ENCODE data around the gene RHBDF2.

The RHBDF2 gene

DNA sequence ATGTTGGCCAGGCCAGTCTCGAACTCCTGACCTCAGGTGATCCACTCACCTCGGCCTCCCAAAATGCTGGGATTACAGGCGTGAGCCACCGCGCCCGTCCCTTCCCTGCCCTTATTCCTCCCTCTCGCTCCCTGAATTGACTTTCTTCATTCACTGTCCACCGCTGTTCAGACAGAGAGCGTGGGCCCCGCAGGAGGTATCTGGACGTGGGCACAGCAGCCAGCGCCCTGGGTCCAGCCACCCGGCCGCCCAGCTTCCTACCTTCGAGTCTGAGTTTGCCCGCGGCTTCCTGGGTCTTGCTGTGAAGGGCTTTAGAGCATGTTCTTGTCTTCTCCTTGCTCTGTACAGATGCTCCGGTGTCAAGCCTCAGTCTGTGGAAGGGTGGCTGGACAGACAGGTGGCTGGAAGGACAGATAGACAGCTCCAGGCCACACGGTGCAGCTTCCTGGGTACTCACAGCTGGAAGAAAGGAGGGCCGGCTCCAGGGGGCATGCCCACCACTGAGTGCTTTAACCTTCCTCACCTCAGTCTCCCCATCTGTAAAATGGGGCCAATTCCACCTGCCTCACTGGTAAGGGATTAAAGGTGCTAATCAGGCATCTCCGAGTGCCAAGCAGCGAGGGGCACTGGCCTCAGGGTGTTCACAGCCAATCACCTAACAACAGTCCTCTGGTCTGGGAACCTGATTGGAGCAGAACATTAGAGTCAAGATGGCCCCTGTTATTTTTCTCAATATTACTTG is 13.6 kb downstream of the RHBDF2 start:
- ATAC-seq (replicated peaks; ENCODE audit: extremely low read depth, poor library complexity, severe bottlenecking) (no peak), DNase-seq (ENCODE audit: low spot score in 2 of 2) (no peak)
- Mint-ChIP-seq H3K9me3 (no peaks in the 10 kb centered on the region), H3K4me1 (peaks cover 35% of the 10 kb centered on the region), H3K36me3 (ENCODE audit: insufficient read depth) (peaks cover 14% of the 10 kb centered on the region), H3K4me3 (no peak overlapping the region), H3K27ac (ENCODE audit: low read depth) (no peak overlapping the region), H3K27me3 (no peaks in the 10 kb centered on the region)

DNA sequence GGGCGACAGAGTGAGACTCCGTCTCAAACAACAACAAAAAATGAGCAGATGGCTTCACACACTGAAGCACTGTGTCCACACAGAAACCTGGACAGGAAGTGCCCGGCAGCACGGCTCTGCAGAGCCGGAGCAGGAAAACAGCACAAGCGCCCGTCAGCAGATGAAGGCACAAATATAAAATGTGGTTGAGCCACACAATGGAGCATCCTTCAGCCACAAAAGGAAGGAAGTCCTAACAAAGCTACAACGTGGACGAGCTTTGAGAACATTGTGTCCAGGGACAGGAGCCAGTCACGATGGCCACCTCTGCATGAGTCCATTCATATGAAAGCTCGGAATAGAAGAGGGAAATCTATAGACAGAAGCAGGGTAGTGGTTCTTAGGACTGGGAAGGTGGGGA is 15.7 kb downstream of the RHBDF2 start:
- H3K27ac Mint-ChIP-seq (ENCODE audit: low read depth), result no peak overlapping the region
- DNase-seq (ENCODE audit: low spot score in 2 of 2) (no peak), ATAC-seq (replicated peaks; ENCODE audit: extremely low read depth, poor library complexity, severe bottlenecking) (no peak)
- H3K4me3 Mint-ChIP-seq, result no peak overlapping the region
- H3K36me3 Mint-ChIP-seq (ENCODE audit: insufficient read depth), result peaks cover 25% of the 10 kb centered on the region
- peaks cover 27% of the 10 kb centered on the region for H3K4me1 Mint-ChIP-seq
- H3K9me3 Mint-ChIP-seq, result no peaks in the 10 kb centered on the region
- H3K27me3 Mint-ChIP-seq, result no peaks in the 10 kb centered on the region

GRCh38 chr17:76484228-76484725 is 16.9 kb downstream of the RHBDF2 start:
- ATAC-seq (replicated peaks; ENCODE audit: extremely low read depth, poor library complexity, severe bottlenecking), result no peak
- Mint-ChIP-seq H3K9me3 (no peaks in the 10 kb centered on the region), H3K36me3 (ENCODE audit: insufficient read depth) (peaks cover 32% of the 10 kb centered on the region), H3K4me1 (peaks cover 24% of the 10 kb centered on the region), H3K4me3 (no peak overlapping the region), H3K27ac (ENCODE audit: low read depth) (peak overlapping the region; percentile 58), H3K27me3 (no peaks in the 10 kb centered on the region)
- DNase-seq (ENCODE audit: low spot score in 2 of 2), result no peak

GRCh38 chr17:76481071-76481655 is 20.1 kb downstream of the RHBDF2 start:
- H3K9me3 Mint-ChIP-seq, result no peaks in the 10 kb centered on the region
- H3K27ac Mint-ChIP-seq (ENCODE audit: low read depth), result peak overlapping the region; percentile 58
- no peaks in the 10 kb centered on the region for H3K27me3 Mint-ChIP-seq
- no peak overlapping the region for H3K4me3 Mint-ChIP-seq
- no peak for DNase-seq (ENCODE audit: low spot score in 2 of 2)
- H3K4me1 Mint-ChIP-seq, result peaks cover 24% of the 10 kb centered on the region
- ATAC-seq (replicated peaks; ENCODE audit: extremely low read depth, poor library complexity, severe bottlenecking), result peak; percentile 14
- peaks cover 25% of the 10 kb centered on the region for H3K36me3 Mint-ChIP-seq (ENCODE audit: insufficient read depth)

- peaks cover 25% of the 10 kb centered on the region for H3K36me3 Mint-ChIP-seq (ENCODE audit: insufficient read depth)
- peak overlapping the region; percentile 38 for H3K27ac Mint-ChIP-seq (ENCODE audit: low read depth)
- H3K27me3 Mint-ChIP-seq, result no peaks in the 10 kb centered on the region
- ATAC-seq (replicated peaks; ENCODE audit: extremely low read depth, poor library complexity, severe bottlenecking) (no peak), DNase-seq (ENCODE audit: low spot score in 2 of 2) (no peak)
- no peaks in the 10 kb centered on the region for H3K9me3 Mint-ChIP-seq
- peaks cover 20% of the 10 kb centered on the region for H3K4me1 Mint-ChIP-seq
- H3K4me3 Mint-ChIP-seq, result no peak overlapping the region
Observed at GRCh38 chr17:76480632-76481031, 20.6 kb downstream of the RHBDF2 start.

- H3K9me3 Mint-ChIP-seq, result no peaks in the 10 kb centered on the region
- peak overlapping the region; percentile 38 for H3K27ac Mint-ChIP-seq (ENCODE audit: low read depth)
- ATAC-seq (replicated peaks; ENCODE audit: extremely low read depth, poor library complexity, severe bottlenecking) (no peak), DNase-seq (ENCODE audit: low spot score in 2 of 2) (no peak)
- no peaks in the 10 kb centered on the region for H3K27me3 Mint-ChIP-seq
- peaks cover 28% of the 10 kb centered on the region for H3K36me3 Mint-ChIP-seq (ENCODE audit: insufficient read depth)
- H3K4me3 Mint-ChIP-seq, result no peak overlapping the region
- H3K4me1 Mint-ChIP-seq, result peaks cover 16% of the 10 kb centered on the region
Observed at GRCh38 chr17:76479515-76480060, 21.6 kb downstream of the RHBDF2 start.

GRCh38 chr17:76478730-76479514 is 22.3 kb downstream of the RHBDF2 start:
- DNase-seq (ENCODE audit: low spot score in 2 of 2) (no peak), ATAC-seq (replicated peaks; ENCODE audit: extremely low read depth, poor library complexity, severe bottlenecking) (no peak)
- H3K36me3 Mint-ChIP-seq (ENCODE audit: insufficient read depth), result peaks cover 27% of the 10 kb centered on the region
- H3K4me1 Mint-ChIP-seq, result peaks cover 12% of the 10 kb centered on the region
- no peak overlapping the region for H3K27ac Mint-ChIP-seq (ENCODE audit: low read depth)
- no peaks in the 10 kb centered on the region for H3K27me3 Mint-ChIP-seq
- no peak overlapping the region for H3K4me3 Mint-ChIP-seq
- H3K9me3 Mint-ChIP-seq, result no peaks in the 10 kb centered on the region

- peaks cover 29% of the 10 kb centered on the region for H3K36me3 Mint-ChIP-seq (ENCODE audit: insufficient read depth)
- no peaks in the 10 kb centered on the region for H3K9me3 Mint-ChIP-seq
- peak overlapping the region; percentile 69 for H3K27ac Mint-ChIP-seq (ENCODE audit: low read depth)
- DNase-seq (ENCODE audit: low spot score in 2 of 2) (no peak), ATAC-seq (replicated peaks; ENCODE audit: extremely low read depth, poor library complexity, severe bottlenecking) (no peak)
- peaks cover 12% of the 10 kb centered on the region for H3K4me1 Mint-ChIP-seq
- H3K4me3 Mint-ChIP-seq, result no peak overlapping the region
- H3K27me3 Mint-ChIP-seq, result no peaks in the 10 kb centered on the region
Observed at GRCh38 chr17:76478097-76478496, 23.1 kb downstream of the RHBDF2 start.

GRCh38 chr17:76477576-76477975 is 23.6 kb downstream of the RHBDF2 start:
- DNase-seq (ENCODE audit: low spot score in 2 of 2), result no peak
- H3K36me3 Mint-ChIP-seq (ENCODE audit: insufficient read depth), result peaks cover 29% of the 10 kb centered on the region
- H3K27ac Mint-ChIP-seq (ENCODE audit: low read depth), result peak overlapping the region; percentile 32
- H3K27me3 Mint-ChIP-seq, result no peaks in the 10 kb centered on the region
- H3K9me3 Mint-ChIP-seq, result no peaks in the 10 kb centered on the region
- H3K4me1 Mint-ChIP-seq, result peaks cover 12% of the 10 kb centered on the region
- no peak for ATAC-seq (replicated peaks; ENCODE audit: extremely low read depth, poor library complexity, severe bottlenecking)
- H3K4me3 Mint-ChIP-seq, result no peak overlapping the region

GRCh38 chr17:76476736-76477135 is 24.5 kb downstream of the RHBDF2 start:
- peaks cover 8% of the 10 kb centered on the region for H3K4me1 Mint-ChIP-seq
- ATAC-seq (replicated peaks; ENCODE audit: extremely low read depth, poor library complexity, severe bottlenecking), result no peak
- DNase-seq (ENCODE audit: low spot score in 2 of 2), result no peak
- H3K9me3 Mint-ChIP-seq, result no peaks in the 10 kb centered on the region
- no peaks in the 10 kb centered on the region for H3K27me3 Mint-ChIP-seq
- H3K27ac Mint-ChIP-seq (ENCODE audit: low read depth), result peak overlapping the region; percentile 32
- peaks cover 29% of the 10 kb centered on the region for H3K36me3 Mint-ChIP-seq (ENCODE audit: insufficient read depth)
- no peak overlapping the region for H3K4me3 Mint-ChIP-seq

DNA sequence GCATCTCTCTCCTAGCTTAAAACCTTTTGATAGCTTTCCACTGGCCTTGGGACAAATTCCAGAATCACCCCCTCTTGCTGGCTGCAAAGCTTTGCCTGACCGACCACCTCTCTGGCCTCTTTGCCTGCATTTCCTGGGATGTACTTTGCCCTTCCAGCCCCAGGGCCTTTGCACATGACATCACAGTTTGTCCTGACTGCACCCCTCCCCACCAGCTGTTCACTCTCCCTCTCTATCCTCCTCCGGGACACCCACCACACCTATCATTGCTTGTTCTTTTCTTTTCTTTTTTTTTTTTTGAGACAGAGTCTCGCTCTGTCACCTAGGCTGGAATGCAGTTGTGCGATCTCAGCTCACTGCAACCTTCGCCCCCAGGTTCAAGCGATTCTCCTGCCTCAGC is 25.9 kb downstream of the RHBDF2 start:
- Mint-ChIP-seq H3K27me3 (no peaks in the 10 kb centered on the region), H3K9me3 (no peaks in the 10 kb centered on the region), H3K4me1 (no peaks in the 10 kb centered on the region), H3K27ac (ENCODE audit: low read depth) (peak overlapping the region; percentile 59), H3K4me3 (no peak overlapping the region), H3K36me3 (ENCODE audit: insufficient read depth) (peaks cover 19% of the 10 kb centered on the region)
- ATAC-seq (replicated peaks; ENCODE audit: extremely low read depth, poor library complexity, severe bottlenecking) (no peak), DNase-seq (ENCODE audit: low spot score in 2 of 2) (no peak)

DNA sequence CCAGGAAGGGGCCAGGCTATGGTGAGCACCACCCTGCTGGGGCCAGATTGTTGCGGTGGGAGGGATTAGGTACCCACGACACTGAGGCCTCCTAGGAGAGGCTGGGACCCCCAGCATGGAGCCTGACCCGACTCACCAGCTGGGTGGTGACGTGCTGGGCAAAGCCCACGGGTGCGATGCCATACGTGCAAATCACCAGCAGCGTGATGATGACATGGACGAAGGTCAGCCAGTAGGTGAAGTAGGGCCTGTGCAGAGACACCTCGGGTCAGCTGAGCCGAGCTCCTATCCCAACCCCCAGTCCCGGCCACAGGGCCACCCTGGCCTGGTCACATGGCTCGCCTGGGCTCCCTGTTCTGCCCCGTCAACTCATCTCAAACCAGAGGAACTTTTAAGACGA is 26.3 kb downstream of the RHBDF2 start:
- H3K4me1 Mint-ChIP-seq, result no peaks in the 10 kb centered on the region
- H3K27ac Mint-ChIP-seq (ENCODE audit: low read depth), result no peak overlapping the region
- ATAC-seq (replicated peaks; ENCODE audit: extremely low read depth, poor library complexity, severe bottlenecking) (no peak), DNase-seq (ENCODE audit: low spot score in 2 of 2) (no peak)
- no peaks in the 10 kb centered on the region for H3K27me3 Mint-ChIP-seq
- H3K9me3 Mint-ChIP-seq, result no peaks in the 10 kb centered on the region
- peaks cover 18% of the 10 kb centered on the region for H3K36me3 Mint-ChIP-seq (ENCODE audit: insufficient read depth)
- no peak overlapping the region for H3K4me3 Mint-ChIP-seq
